HG03575 (cell line): Measurements from ENCODE around the gene MEIS2.

Experiments used
- ATAC-seq: cut with Tn5 transposase; IDR thresholded peaks from one replicate; pipeline ENCODE4 v1.9.1; 2021; ENCODE audit not compliant: unreplicated experiment, insufficient number of reproducible peaks, low FRiP score; ENCODE audit errors: extremely low read depth

MEIS2 gene

GRCh38 chr15:36880224-36880912 lies 220.0 kb downstream of the MEIS2 start:
- ATAC-seq: no peak

GRCh38 chr15:36879568-36880222 lies 220.7 kb downstream of the MEIS2 start:
- ATAC-seq: no peak

- ATAC-seq: no peak
Observed at GRCh38 chr15:36878684-36879262, 221.6 kb downstream of the MEIS2 start.

GRCh38 chr15:36877796-36878683 lies 222.3 kb downstream of the MEIS2 start:
- ATAC-seq: no peak

- no peak for ATAC-seq
Observed at GRCh38 chr15:36877294-36877693, 223.1 kb downstream of the MEIS2 start.

- no peak for ATAC-seq
Observed at GRCh38 chr15:36875740-36876334, 224.5 kb downstream of the MEIS2 start.

- ATAC-seq: no peak
Observed at GRCh38 chr15:36874930-36875329, 225.4 kb downstream of the MEIS2 start.

GRCh38 chr15:36867436-36867835 lies 232.9 kb downstream of the MEIS2 start:
- no peak for ATAC-seq

- ATAC-seq: no peak
Observed at GRCh38 chr15:36866896-36867295, 233.5 kb downstream of the MEIS2 start.

GRCh38 chr15:36863570-36863969 lies 236.8 kb downstream of the MEIS2 start:
- no peak for ATAC-seq

GRCh38 chr15:36860792-36861191 lies 239.6 kb downstream of the MEIS2 start:
- ATAC-seq: no peak

- no peak for ATAC-seq
Observed at GRCh38 chr15:36858423-36858822, 241.9 kb downstream of the MEIS2 start.

- ATAC-seq: no peak
Observed at GRCh38 chr15:36856339-36856973, 243.9 kb downstream of the MEIS2 start.

- no peak for ATAC-seq
Observed at GRCh38 chr15:36850864-36851263, 249.5 kb downstream of the MEIS2 start.

GRCh38 chr15:36845270-36845669 lies 255.1 kb downstream of the MEIS2 start:
- no peak for ATAC-seq

GRCh38 chr15:36844534-36844998 lies 255.8 kb downstream of the MEIS2 start:
- no peak for ATAC-seq

GRCh38 chr15:36843822-36844221 lies 256.5 kb downstream of the MEIS2 start:
- no peak for ATAC-seq

- ATAC-seq: no peak
Observed at GRCh38 chr15:36841193-36841592, 259.2 kb downstream of the MEIS2 start.
